PFSK-1 (cell line): ENCODE data around the gene SYCP2.

Source experiments
- FOXP2 ChIP-seq: optimal IDR thresholded peaks from 2 replicates; pipeline ENCODE3; 2011; ENCODE audit warnings: borderline replicate concordance, control low read depth, inconsistent platforms; ENCODE audit not compliant: insufficient read depth; ENCODE audit errors: extremely low read length, extremely low read depth
- POLR2AphosphoS5 ChIP-seq: IDR thresholded peaks from 2 replicates; pipeline ENCODE4 v1.6.1; 2012; ENCODE audit warnings: low read depth, mild to moderate bottlenecking, control low read depth, low read length, moderate library complexity
- REST ChIP-seq, 2 experiments: IDR thresholded peaks; 2 replicates each; pipeline versions ENCODE4 v1.6.1 to v1.8.0; 2011 to 2012; ENCODE audit warnings: low read depth in 2 of 2, low read length in 2 of 2, control low read depth in 1 of 2, inconsistent platforms in 1 of 2, mild to moderate bottlenecking in 1 of 2, moderate library complexity in 1 of 2; ENCODE audit not compliant: insufficient read depth in 1 of 2
- SIN3A ChIP-seq: IDR thresholded peaks from 2 replicates; pipeline ENCODE4 v1.6.1; 2012; ENCODE audit warnings: mild to moderate bottlenecking, low read length, moderate library complexity, borderline replicate concordance; ENCODE audit not compliant: insufficient read depth
- TAF1 ChIP-seq: IDR thresholded peaks from 2 replicates; pipeline ENCODE4 v1.6.1; 2012; ENCODE audit warnings: low read length, control low read depth, borderline replicate concordance; ENCODE audit not compliant: insufficient read depth

Gene SYCP2

GRCh38 chr20:59911041-59911440 lies 22.4 kb downstream of the SYCP2 start:
- TF ChIP-seq REST (IDR thresholded peaks at IDR 0.05; ENCODE audit: insufficient read depth in 1 of 2, low read depth in 2 of 2, low read length in 2 of 2) (no peak), POLR2AphosphoS5 (no peak), SIN3A (no peak), FOXP2 (no peak), TAF1 (no peak)

- no peak for TF ChIP-seq TAF1
- no peak for TF ChIP-seq REST (IDR thresholded peaks at IDR 0.05; ENCODE audit: insufficient read depth in 1 of 2, low read depth in 2 of 2, low read length in 2 of 2)
- no peak for TF ChIP-seq POLR2AphosphoS5
- no peak for TF ChIP-seq SIN3A
- TF ChIP-seq FOXP2: no peak
Observed at GRCh38 chr20:59908855-59909254, 24.6 kb downstream of the SYCP2 start.

DNA sequence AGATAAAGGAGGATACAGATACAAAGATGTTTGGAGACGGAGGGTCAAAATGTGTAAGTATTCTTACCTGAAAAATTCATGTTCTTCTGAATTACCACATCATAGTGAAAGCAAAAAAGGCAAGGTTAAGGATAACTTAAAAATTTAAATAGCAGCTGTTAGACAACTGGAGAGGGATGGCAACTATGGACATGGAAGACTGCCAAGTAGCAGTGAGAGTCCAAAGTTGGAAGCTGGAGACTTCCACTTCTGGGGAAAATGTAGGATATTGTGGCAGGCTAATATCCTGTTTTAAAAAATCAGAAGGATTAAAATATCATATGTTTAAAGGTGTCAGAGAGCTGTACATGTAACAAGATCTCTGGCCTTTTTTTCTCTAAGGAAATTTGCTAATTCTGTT lies 29.8 kb downstream of the SYCP2 start:
- TF ChIP-seq TAF1: no peak
- TF ChIP-seq FOXP2: no peak
- TF ChIP-seq REST (IDR thresholded peaks at IDR 0.05; ENCODE audit: insufficient read depth in 1 of 2, low read depth in 2 of 2, low read length in 2 of 2): no peak
- no peak for TF ChIP-seq SIN3A
- no peak for TF ChIP-seq POLR2AphosphoS5

GRCh38 chr20:59902470-59902869 lies 31.0 kb downstream of the SYCP2 start:
- TF ChIP-seq TAF1 (no peak), FOXP2 (no peak), REST (IDR thresholded peaks at IDR 0.05; ENCODE audit: insufficient read depth in 1 of 2, low read depth in 2 of 2, low read length in 2 of 2) (no peak), POLR2AphosphoS5 (no peak), SIN3A (no peak)

- TF ChIP-seq SIN3A (no peak), FOXP2 (no peak), REST (IDR thresholded peaks at IDR 0.05; ENCODE audit: insufficient read depth in 1 of 2, low read depth in 2 of 2, low read length in 2 of 2) (no peak), POLR2AphosphoS5 (no peak), TAF1 (no peak)
Observed at GRCh38 chr20:59895908-59896307, 37.5 kb downstream of the SYCP2 start.
